Measurements from ENCODE around the gene ADRA2B.
"Not testable (repeated sequence)": the region's sequence is repeated elsewhere in the genome, so short reads cannot be mapped to it uniquely, and the experiment has no call there.

Gene ADRA2B

GRCh38 chr2:96088340-96089335 is 27.7 kb downstream of the ADRA2B start:
- DNase-seq (ENCODE audit: low spot score): no peak

- no peak for DNase-seq (ENCODE audit: low spot score)
Measured at GRCh38 chr2:96087130-96087529, 29.2 kb downstream of the ADRA2B start.

- no peak for DNase-seq (ENCODE audit: low spot score)
Measured at GRCh38 chr2:96085541-96086355, 30.6 kb downstream of the ADRA2B start.

GRCh38 chr2:96084858-96085518 is 31.4 kb downstream of the ADRA2B start:
- DNase-seq (ENCODE audit: low spot score): not testable (repeated sequence)

GRCh38 chr2:96083989-96084857 is 32.1 kb downstream of the ADRA2B start:
- DNase-seq (ENCODE audit: low spot score): no peak

- no peak for DNase-seq (ENCODE audit: low spot score)
Measured at GRCh38 chr2:96083064-96083939, 33.1 kb downstream of the ADRA2B start.

GRCh38 chr2:96082211-96083063 is 33.9 kb downstream of the ADRA2B start:
- no peak for DNase-seq (ENCODE audit: low spot score)

- DNase-seq (ENCODE audit: low spot score): no peak
Measured at GRCh38 chr2:96081042-96081441, 35.3 kb downstream of the ADRA2B start.

GRCh38 chr2:96075199-96075771 is 41.1 kb downstream of the ADRA2B start:
- DNase-seq (ENCODE audit: low spot score): no peak

GRCh38 chr2:96074156-96074555 is 42.2 kb downstream of the ADRA2B start:
- no peak for DNase-seq (ENCODE audit: low spot score)

- DNase-seq (ENCODE audit: low spot score): no peak
Measured at GRCh38 chr2:96073170-96073775, 43.1 kb downstream of the ADRA2B start.

- no peak for DNase-seq (ENCODE audit: low spot score)
Measured at GRCh38 chr2:96072746-96073145, 43.6 kb downstream of the ADRA2B start.

- DNase-seq (ENCODE audit: low spot score): not testable (repeated sequence)
Measured at GRCh38 chr2:96071977-96072491, 44.3 kb downstream of the ADRA2B start.

- not testable (repeated sequence) for DNase-seq (ENCODE audit: low spot score)
Measured at GRCh38 chr2:96071087-96071976, 45.0 kb downstream of the ADRA2B start.

GRCh38 chr2:96070351-96070750 is 46.0 kb downstream of the ADRA2B start:
- not testable (repeated sequence) for DNase-seq (ENCODE audit: low spot score)

GRCh38 chr2:96069878-96070277 is 46.5 kb downstream of the ADRA2B start:
- DNase-seq (ENCODE audit: low spot score): not testable (repeated sequence)

All from HuH-7 (cell line).